Muscle layer of duodenum (tissue), 2 donors: Measurements from ENCODE around the gene CYSRT1.

Experiments
- H3K27ac ChIP-seq: one replicate; pipeline ENCODE4 v1.7.0; 2013; ENCODE audit warnings: mild to moderate bottlenecking, low read length
- H3K27me3 ChIP-seq: one replicate; pipeline ENCODE4 v1.7.0; 2013; ENCODE audit warnings: low read depth, mild to moderate bottlenecking, control low read depth, low read length
- H3K36me3 ChIP-seq, 2 donors: one replicate each; pipeline ENCODE4 v1.7.0; 2013; ENCODE audit warnings: low read length in 2 of 2, control low read depth in 1 of 2, mild to moderate bottlenecking in 1 of 2; ENCODE audit not compliant: insufficient read depth in 2 of 2, control insufficient read depth in 1 of 2
- H3K4me1 ChIP-seq, 2 donors: one replicate each; pipeline ENCODE4 v1.7.0; 2013; ENCODE audit warnings: low read length in 2 of 2, mild to moderate bottlenecking in 2 of 2, control low read depth in 1 of 2, moderate library complexity in 1 of 2; ENCODE audit not compliant: insufficient read depth in 2 of 2, control insufficient read depth in 1 of 2
- H3K4me3 ChIP-seq, 2 donors: one replicate each; pipeline ENCODE4 v1.7.0; 2013; ENCODE audit warnings: low read length in 2 of 2, low read depth in 1 of 2, mild to moderate bottlenecking in 1 of 2
- H3K9me3 ChIP-seq, 2 donors: one replicate each; pipeline ENCODE4 v1.7.0; 2013; ENCODE audit warnings: low read length in 2 of 2, control low read depth in 1 of 2, mild to moderate bottlenecking in 1 of 2; ENCODE audit not compliant: control insufficient read depth in 1 of 2
- donor health status: healthy.

Gene CYSRT1

GRCh38 chr9:137192448-137192780 lies 32.6 kb upstream of the CYSRT1 start:
- Histone ChIP-seq H3K9me3 (no peaks in the 10 kb centered on the region), H3K4me1 (peaks cover 3 to 27% of the 10 kb centered on the region in 2 donors), H3K27me3 (no peaks in the 10 kb centered on the region), H3K27ac (no peak overlapping the region), H3K4me3 (no peak overlapping the region), H3K36me3 (peaks cover 9 to 26% of the 10 kb centered on the region in 2 donors)

DNA sequence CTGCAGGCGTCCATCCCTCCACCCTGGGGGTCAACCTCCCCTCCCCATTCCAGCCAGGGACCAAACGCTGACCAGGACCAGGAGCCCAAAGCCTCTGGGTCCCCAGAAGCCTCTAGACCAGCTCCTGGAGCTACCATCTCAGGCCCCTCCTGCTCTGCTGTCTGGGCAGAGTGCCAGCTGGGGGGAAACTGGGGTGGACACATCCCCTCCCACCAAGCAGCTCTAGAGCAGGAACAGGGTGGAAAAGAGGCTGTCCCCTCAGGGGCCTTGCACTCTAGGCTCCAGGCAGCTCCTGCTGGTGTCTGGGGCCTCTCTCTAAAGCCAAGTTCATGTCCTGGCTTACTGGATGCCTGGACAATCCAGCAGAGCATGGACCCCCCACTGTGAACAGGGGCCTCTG lies 32.1 kb upstream of the CYSRT1 start:
- H3K27me3 ChIP-seq, result no peaks in the 10 kb centered on the region
- H3K27ac ChIP-seq, result no peak overlapping the region
- no peaks in the 10 kb centered on the region for H3K9me3 ChIP-seq
- H3K36me3 ChIP-seq, result peaks cover 9 to 26% of the 10 kb centered on the region in 2 donors
- H3K4me1 ChIP-seq, result peaks cover 0 to 25% of the 10 kb centered on the region in 2 donors
- no peak overlapping the region for H3K4me3 ChIP-seq

- no peak overlapping the region for H3K27ac ChIP-seq
- H3K4me3 ChIP-seq, result no peak overlapping the region
- H3K36me3 ChIP-seq, result peaks cover 9 to 19% of the 10 kb centered on the region in 2 donors
- no peaks in the 10 kb centered on the region for H3K27me3 ChIP-seq
- H3K9me3 ChIP-seq, result no peaks in the 10 kb centered on the region
- peaks cover 0 to 31% of the 10 kb centered on the region in 2 donors for H3K4me1 ChIP-seq
Observed at GRCh38 chr9:137193771-137194170, 31.2 kb upstream of the CYSRT1 start.

DNA sequence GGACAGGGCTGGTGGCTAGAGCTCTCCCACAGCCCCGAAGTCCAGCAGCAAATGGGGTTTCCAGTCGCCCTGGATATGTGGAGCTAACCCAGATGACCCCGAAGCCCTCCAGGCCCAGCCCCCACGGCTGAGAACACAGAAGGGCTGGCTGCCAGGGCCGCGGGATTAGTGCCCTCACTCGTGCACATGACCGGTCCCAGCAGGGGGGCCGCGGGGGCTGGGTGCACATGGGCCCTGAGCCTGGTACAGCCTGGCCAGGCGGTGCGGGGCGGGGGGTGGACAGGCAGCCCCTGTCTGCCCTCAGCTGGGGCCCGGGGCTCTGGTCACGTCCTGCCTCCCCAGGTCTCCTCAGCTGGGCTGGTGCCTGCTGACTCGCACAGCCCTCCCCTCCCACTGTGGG lies 30.6 kb upstream of the CYSRT1 start:
- no peaks in the 10 kb centered on the region for H3K27me3 ChIP-seq
- peaks cover 0 to 35% of the 10 kb centered on the region in 2 donors for H3K4me1 ChIP-seq
- H3K4me3 ChIP-seq, result no peak overlapping the region
- H3K27ac ChIP-seq, result no peak overlapping the region
- no peaks in the 10 kb centered on the region for H3K9me3 ChIP-seq
- peaks cover 9 to 15% of the 10 kb centered on the region in 2 donors for H3K36me3 ChIP-seq

- H3K4me3 ChIP-seq, result no peak overlapping the region
Observed at GRCh38 chr9:137194909-137195308, 30.1 kb upstream of the CYSRT1 start.

DNA sequence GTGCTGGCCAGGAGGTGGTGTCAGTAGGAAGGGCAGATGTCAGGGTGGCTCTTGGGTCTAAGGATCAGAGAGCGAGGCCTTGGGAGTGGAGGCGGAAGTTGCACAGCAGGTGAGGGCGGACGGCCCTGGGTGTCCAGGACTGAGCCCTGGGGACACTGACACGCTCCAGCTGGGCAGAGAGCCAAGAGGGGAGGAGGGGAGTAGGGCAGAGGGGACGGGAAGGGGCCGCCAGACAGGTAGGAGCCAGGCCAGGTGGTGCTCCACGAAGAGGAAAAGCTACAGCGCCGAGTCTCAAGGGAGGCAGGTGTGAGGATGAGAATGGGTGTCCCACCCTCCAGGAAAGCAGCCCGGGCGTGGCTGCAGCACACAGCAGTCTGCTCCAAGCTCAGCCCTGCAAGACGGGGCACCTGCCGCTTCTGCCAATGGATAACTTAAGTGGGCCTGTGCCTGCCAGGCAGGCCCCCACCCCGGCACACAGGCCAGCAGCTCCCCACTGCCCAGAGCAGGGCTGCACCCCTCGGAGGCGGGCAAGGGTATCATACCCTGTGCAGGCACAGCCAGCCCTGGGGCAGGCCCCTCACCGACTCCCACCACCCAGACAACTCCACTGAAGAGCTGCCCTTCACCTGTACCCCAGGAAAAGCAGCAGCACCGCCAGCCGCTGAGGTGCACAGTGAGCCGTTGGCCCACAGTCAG lies 29.3 kb upstream of the CYSRT1 start:
- Histone ChIP-seq H3K36me3 (peaks cover 5 to 7% of the 10 kb centered on the region in 2 donors), H3K27me3 (no peaks in the 10 kb centered on the region), H3K9me3 (no peaks in the 10 kb centered on the region), H3K4me1 (peaks cover 0 to 27% of the 10 kb centered on the region in 2 donors), H3K27ac (no peak overlapping the region), H3K4me3 (no peak overlapping the region)

More at GRCh38 chr9:137194909-137195308, 30.1 kb upstream of the CYSRT1 start:
- H3K9me3 ChIP-seq, result no peaks in the 10 kb centered on the region
- H3K36me3 ChIP-seq, result peaks cover 9 to 13% of the 10 kb centered on the region in 2 donors
- H3K27ac ChIP-seq, result no peak overlapping the region
- H3K27me3 ChIP-seq, result no peaks in the 10 kb centered on the region
- H3K4me1 ChIP-seq, result peaks cover 0 to 35% of the 10 kb centered on the region in 2 donors

GRCh38 chr9:137198051-137198901 lies 26.7 kb upstream of the CYSRT1 start:
- Histone ChIP-seq H3K27me3 (no peaks in the 10 kb centered on the region), H3K4me3 (peak overlapping the region in 1 of 2 donors; percentile 54), H3K9me3 (no peaks in the 10 kb centered on the region), H3K36me3 (no peaks in the 10 kb centered on the region), H3K27ac (peak overlapping the region; percentile 8), H3K4me1 (peaks cover 0 to 49% of the 10 kb centered on the region in 2 donors)

GRCh38 chr9:137198902-137199283 lies 26.1 kb upstream of the CYSRT1 start:
- Histone ChIP-seq H3K4me3 (peak overlapping the region in 1 of 2 donors; percentile 54), H3K27ac (no peak overlapping the region), H3K4me1 (peaks cover under 1 to 55% of the 10 kb centered on the region in 2 donors), H3K9me3 (no peaks in the 10 kb centered on the region), H3K27me3 (no peaks in the 10 kb centered on the region), H3K36me3 (no peaks in the 10 kb centered on the region)

DNA sequence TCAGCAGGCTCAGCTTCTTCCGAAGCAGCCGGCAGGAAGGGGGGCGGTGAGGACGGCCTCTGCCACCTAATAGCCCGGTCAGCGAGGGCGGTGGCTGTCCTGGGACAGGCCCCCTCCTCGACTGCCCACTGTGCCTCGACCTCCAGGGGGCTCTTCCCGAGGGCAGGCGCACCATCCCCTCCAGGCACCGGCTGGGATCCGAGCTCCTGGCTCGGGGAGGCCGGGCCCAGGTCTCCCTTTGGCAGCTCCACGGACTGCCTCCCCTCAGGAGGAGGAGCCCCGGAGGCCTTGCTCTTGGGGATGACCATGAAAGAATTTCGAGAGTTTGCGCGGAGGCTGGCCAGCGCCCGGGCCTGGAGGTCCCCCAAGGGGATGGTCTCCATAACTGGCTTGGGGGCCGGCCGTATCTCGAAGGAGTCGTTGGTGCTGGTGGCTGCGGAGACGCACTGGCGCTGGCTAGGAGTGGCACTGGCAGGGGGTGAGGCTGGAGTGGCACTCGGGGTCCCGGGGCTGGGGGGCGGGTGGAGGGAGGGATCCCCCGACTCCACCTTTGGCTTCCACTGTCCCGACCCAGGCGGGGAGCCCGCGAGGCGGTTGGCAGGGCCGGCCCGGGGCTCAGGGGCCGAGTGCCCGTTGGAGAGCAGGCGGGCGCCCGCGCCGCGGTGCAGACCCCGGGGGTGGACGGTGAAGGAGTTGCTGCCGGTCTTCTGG lies 25.4 kb upstream of the CYSRT1 start:
- no peaks in the 10 kb centered on the region for H3K36me3 ChIP-seq
- peaks cover 7 to 62% of the 10 kb centered on the region in 2 donors for H3K4me1 ChIP-seq
- no peaks in the 10 kb centered on the region for H3K9me3 ChIP-seq
- no peak overlapping the region for H3K27ac ChIP-seq
- no peaks in the 10 kb centered on the region for H3K27me3 ChIP-seq
- H3K4me3 ChIP-seq, result peak overlapping the region; percentile 16 to 54

- H3K4me1 ChIP-seq, result peaks cover 10 to 68% of the 10 kb centered on the region in 2 donors
- H3K4me3 ChIP-seq, result peak within 1 kb of the TSS; percentile 61 to 76
- peak within 1 kb of the TSS; percentile 56 for H3K27ac ChIP-seq
- no peaks in the 10 kb centered on the region for H3K9me3 ChIP-seq
- H3K36me3 ChIP-seq, result no peaks in the 10 kb centered on the region
- H3K27me3 ChIP-seq, result no peaks in the 10 kb centered on the region
Observed at GRCh38 chr9:137200311-137201204, 24.4 kb upstream of the CYSRT1 start, which contains the start of gene TPRN. Gene TPRN (minus strand): TSS chr9:137200741. CDS start chr9:137200711, 30 bp downstream.
